ENCODE data around the gene TBC1D8. TPM values are rescaled to one million over a fixed set of nuclear protein-coding genes. Genes with fewer than 3 reads are reported as not detected.

The TBC1D8 gene
- total and polyA plus RNA-seq, 2 of the 13 experiments (the other 11 are each of a cell fraction or from before 2014, with no cell fraction given), result 45.1 to 95.4 TPM

GRCh38 chr2:101003278-101003775 lies 147.9 kb downstream of the TBC1D8 start (continued):
- TF ChIP-seq ZFP1 (CRISPR knock-in tag; IDR thresholded peaks at IDR 0.05), result no peak
- no peak for TF ChIP-seq ZNF207 (IDR thresholded peaks at IDR 0.05; ENCODE audit: borderline replicate concordance)
- no peak for TF ChIP-seq HOXA5 (CRISPR knock-in tag; IDR thresholded peaks at IDR 0.05)
- no peak for TF ChIP-seq GZF1 (CRISPR knock-in tag; IDR thresholded peaks at IDR 0.05)
- TF ChIP-seq RFXAP (CRISPR knock-in tag; IDR thresholded peaks at IDR 0.05; ENCODE audit: borderline replicate concordance), result no peak
- TF ChIP-seq USF2 (IDR thresholded peaks at IDR 0.05; ENCODE audit: low read depth, low read length), result no peak
- TF ChIP-seq USF2 (CRISPR knock-in tag; IDR thresholded peaks at IDR 0.05; ENCODE audit: borderline replicate concordance), result no peak
- no peak for TF ChIP-seq ZNF713 (CRISPR knock-in tag; IDR thresholded peaks at IDR 0.05)
- TF ChIP-seq ZNF720 (CRISPR knock-in tag; IDR thresholded peaks at IDR 0.05), result no peak
- TF ChIP-seq TCF7L2 (IDR thresholded peaks at IDR 0.05; ENCODE audit: low read depth, low read length), result no peak
- no peak for TF ChIP-seq ZBTB38 (CRISPR knock-in tag; IDR thresholded peaks at IDR 0.05)
- no peak for TF ChIP-seq TFE3 (CRISPR knock-in tag; IDR thresholded peaks at IDR 0.05)
- TF ChIP-seq MTF2 (CRISPR knock-in tag; IDR thresholded peaks at IDR 0.05; ENCODE audit: borderline replicate concordance), result no peak
- 0 out of 2 replicates have a peak, but pooled peaks have one; percentile 37 for TF ChIP-seq ZBTB26 (CRISPR knock-in tag; IDR thresholded peaks at IDR 0.05; ENCODE audit: borderline replicate concordance)
- TF ChIP-seq ZNF782 (CRISPR knock-in tag; IDR thresholded peaks at IDR 0.05; ENCODE audit: borderline replicate concordance), result no peak
- 0 out of 2 replicates have a peak, but pooled peaks have one; percentile 42 for TF ChIP-seq POLR2AphosphoS5 (IDR thresholded peaks at IDR 0.05; ENCODE audit: low read depth, low read length)
- no peak for TF ChIP-seq ZNF691 (CRISPR knock-in tag; IDR thresholded peaks at IDR 0.05; ENCODE audit: borderline replicate concordance, low read depth)
- TF ChIP-seq KDM3A (CRISPR knock-in tag; IDR thresholded peaks at IDR 0.05; ENCODE audit: low read depth), result no peak
- TF ChIP-seq ZSCAN22 (CRISPR knock-in tag; IDR thresholded peaks at IDR 0.05), result no peak
- TF ChIP-seq ZNF629 (CRISPR knock-in tag; conservative IDR thresholded peaks at IDR 0.05), result no peak
- TF ChIP-seq NFYB (CRISPR knock-in tag; IDR thresholded peaks at IDR 0.05), result no peak
- TF ChIP-seq KDM5A (IDR thresholded peaks at IDR 0.05; ENCODE audit: borderline replicate concordance, low read length), result 0 out of 2 replicates have a peak, but pooled peaks have one; percentile 6
- no peak for TF ChIP-seq PPARG (CRISPR knock-in tag; conservative IDR thresholded peaks at IDR 0.05)
- TF ChIP-seq AGO2 (optimal IDR thresholded peaks at IDR 0.05; ENCODE audit: low read depth, low read length), result no peak
- TF ChIP-seq TERF1 (CRISPR knock-in tag; IDR thresholded peaks at IDR 0.05), result no peak
- no peak for TF ChIP-seq IKZF4 (CRISPR knock-in tag; IDR thresholded peaks at IDR 0.05; ENCODE audit: borderline replicate concordance, low read depth, not compliant biosample characterization)

Measured in HepG2 (cell line).